Loucy (cell line): ENCODE measurements around the gene PKIB.

Source experiments
- CTCF ChIP-seq: fragments of 200-600 bp; sonication (generic); conservative IDR thresholded peaks from 2 replicates; pipeline ENCODE4 v1.5.1; 2014; ENCODE audit warnings: mild to moderate bottlenecking, antibody characterized with exemption, low read length
- EZH2phosphoT487 ChIP-seq: fragments of 200-600 bp; IDR thresholded peaks from 2 replicates; pipeline ENCODE4 v1.6.1; 2018; ENCODE audit warnings: antibody characterized with exemption, mild to moderate bottlenecking, moderate library complexity, borderline replicate concordance

- TF ChIP-seq CTCF: no peak
- TF ChIP-seq EZH2phosphoT487: no peak
Observed at GRCh38 chr6:122649701-122650100, 39.5 kb downstream of the PKIB start.
